Type B pancreatic cell (in vitro differentiated cells): ENCODE data around the gene C10orf90. TPM values are rescaled to one million over a fixed set of nuclear protein-coding genes. Genes with fewer than 3 reads are reported as not detected.

ENCODE experiments used
- DNase-seq: peaks from one replicate; pipeline ENCODE4 v3.0.0; 2021; ENCODE audit warnings: mixed read lengths; ENCODE audit not compliant: unreplicated experiment; ENCODE audit errors: extremely low spot score
- H3K27ac Mint-ChIP-seq: 2 replicates; pipeline ENCODE4 v1.8.0; 2021; ENCODE audit warnings: mild to moderate bottlenecking, mixed read lengths
- H3K27me3 Mint-ChIP-seq: 2 replicates; pipeline ENCODE4 v1.8.0; 2021; ENCODE audit warnings: mixed read lengths
- H3K36me3 Mint-ChIP-seq: 2 replicates; pipeline ENCODE4 v1.8.0; 2021; ENCODE audit warnings: mixed read lengths
- H3K4me1 Mint-ChIP-seq: one replicate; pipeline ENCODE4 v1.8.0; 2021; ENCODE audit warnings: mixed read lengths; ENCODE audit not compliant: unreplicated experiment
- H3K4me3 Mint-ChIP-seq: 2 replicates; pipeline ENCODE4 v1.8.0; 2021; ENCODE audit warnings: mild to moderate bottlenecking, mixed read lengths
- H3K9me3 Mint-ChIP-seq: 2 replicates; pipeline ENCODE4 v1.8.0; 2021; ENCODE audit warnings: mixed read lengths
- CTCF ChIP-seq: fragments of 200-600 bp; sonication (generic); conservative IDR thresholded peaks from 2 replicates; pipeline ENCODE4 v1.5.0; 2021; ENCODE audit warnings: antibody characterized with exemption, mild to moderate bottlenecking
- total RNA-seq: library from RNA; stranded (reverse); gene quantifications from 2 replicates; pipeline ENCODE4 v1.2.1, GENCODE V29; 2021; ENCODE audit warnings: low replicate concordance

Gene C10orf90
- total RNA-seq, 1 donor from 2014 or later: 1.5 TPM

GRCh38 chr10:126538439-126539135 lies 131.9 kb downstream of the C10orf90 start:
- Mint-ChIP-seq H3K36me3 (no peaks in the 10 kb centered on the region), H3K27me3 (peaks cover 8% of the 10 kb centered on the region), H3K9me3 (no peaks in the 10 kb centered on the region), H3K27ac (no peak overlapping the region), H3K4me1 (no peaks in the 10 kb centered on the region), H3K4me3 (no peak overlapping the region)
- no peak for TF ChIP-seq CTCF
- no peak for DNase-seq

- Mint-ChIP-seq H3K4me3 (no peak overlapping the region), H3K27ac (no peak overlapping the region), H3K36me3 (no peaks in the 10 kb centered on the region), H3K9me3 (no peaks in the 10 kb centered on the region), H3K4me1 (no peaks in the 10 kb centered on the region), H3K27me3 (peaks cover 10% of the 10 kb centered on the region)
- TF ChIP-seq CTCF: no peak
- no peak for DNase-seq
These were observed 133.8 kb downstream of the C10orf90 start for GRCh38 chr10:126536656-126537055.

- H3K27me3 Mint-ChIP-seq: peaks cover 10% of the 10 kb centered on the region
- DNase-seq: no peak
- TF ChIP-seq CTCF: no peak
- no peaks in the 10 kb centered on the region for H3K9me3 Mint-ChIP-seq
- H3K27ac Mint-ChIP-seq: no peak overlapping the region
- no peak overlapping the region for H3K4me3 Mint-ChIP-seq
- no peaks in the 10 kb centered on the region for H3K36me3 Mint-ChIP-seq
- no peaks in the 10 kb centered on the region for H3K4me1 Mint-ChIP-seq
These were observed 134.3 kb downstream of the C10orf90 start for GRCh38 chr10:126536148-126536547.

- Mint-ChIP-seq H3K9me3 (no peaks in the 10 kb centered on the region), H3K36me3 (no peaks in the 10 kb centered on the region), H3K27ac (no peak overlapping the region), H3K4me3 (no peak overlapping the region), H3K4me1 (no peaks in the 10 kb centered on the region), H3K27me3 (peaks cover 5% of the 10 kb centered on the region)
- TF ChIP-seq CTCF: no peak
- no peak for DNase-seq
These were observed 136.8 kb downstream of the C10orf90 start for GRCh38 chr10:126533644-126534043.

- peaks cover 7% of the 10 kb centered on the region for H3K4me1 Mint-ChIP-seq
- peaks cover 5% of the 10 kb centered on the region for H3K27me3 Mint-ChIP-seq
- no peak for TF ChIP-seq CTCF
- H3K27ac Mint-ChIP-seq: peak overlapping the region; percentile 78
- H3K4me3 Mint-ChIP-seq: no peak overlapping the region
- no peak for DNase-seq
- peaks cover 3% of the 10 kb centered on the region for H3K9me3 Mint-ChIP-seq
- no peaks in the 10 kb centered on the region for H3K36me3 Mint-ChIP-seq
These were observed 142.1 kb downstream of the C10orf90 start for GRCh38 chr10:126528315-126528835.
